Inflammatory macrophage treated with lipopolysaccharide for 4 hours (primary cell): ENCODE measurements around the gene TEDC1.

Source experiments
- DNase-seq: peaks from one replicate; pipeline ENCODE4 v3.0.0-alpha.2; 2020

Gene TEDC1

GRCh38 chr14:105490572-105491365, at the start of gene TEDC1:
Gene TEDC1 (plus strand): TSS chr14:105491246. CDS start chr14:105491376, 130 bp downstream.
- peak; percentile 100 for DNase-seq

- no peak for DNase-seq
Measured at GRCh38 chr14:105442125-105442524, 48.9 kb upstream of the TEDC1 start.

- DNase-seq = no peak
Measured at GRCh38 chr14:105442834-105443233, 48.2 kb upstream of the TEDC1 start.

GRCh38 chr14:105444859-105445258, 46.2 kb upstream of the TEDC1 start:
- DNase-seq = no peak

- no peak for DNase-seq
Measured at GRCh38 chr14:105445290-105445689, 45.8 kb upstream of the TEDC1 start.

GRCh38 chr14:105445901-105446845, 44.9 kb upstream of the TEDC1 start:
- no peak for DNase-seq

- DNase-seq = no peak
Measured at GRCh38 chr14:105446971-105447370, 44.1 kb upstream of the TEDC1 start.

- DNase-seq = no peak
Measured at GRCh38 chr14:105447651-105448640, 43.1 kb upstream of the TEDC1 start.

GRCh38 chr14:105448706-105449111, 42.3 kb upstream of the TEDC1 start:
- DNase-seq = peak; percentile 38

GRCh38 chr14:105449276-105450122, 41.5 kb upstream of the TEDC1 start:
- DNase-seq = no peak

- no peak for DNase-seq
Measured at GRCh38 chr14:105450123-105450505, 40.9 kb upstream of the TEDC1 start.

- DNase-seq = no peak
Measured at GRCh38 chr14:105450864-105451720, 40.0 kb upstream of the TEDC1 start.

- no peak for DNase-seq
Measured at GRCh38 chr14:105452963-105453362, 38.1 kb upstream of the TEDC1 start.

- no peak for DNase-seq
Measured at GRCh38 chr14:105453847-105454246, 37.2 kb upstream of the TEDC1 start.

- DNase-seq = no peak
Measured at GRCh38 chr14:105455086-105455640, 35.9 kb upstream of the TEDC1 start.

- DNase-seq = no peak
Measured at GRCh38 chr14:105455766-105456660, 35.0 kb upstream of the TEDC1 start.

GRCh38 chr14:105456736-105457617, 34.1 kb upstream of the TEDC1 start:
- no peak for DNase-seq

GRCh38 chr14:105458010-105458409, 33.0 kb upstream of the TEDC1 start:
- DNase-seq = no peak
